GM21723 (cell line): ENCODE results near the gene HMX3.
"Not testable (repeated sequence)": the region's sequence is repeated elsewhere in the genome, so short reads cannot be mapped to it uniquely, and the experiment has no call there.

Source experiments
- ATAC-seq: cut with Tn5 transposase; IDR thresholded peaks from one replicate; pipeline ENCODE4 v1.9.1; 2021; ENCODE audit warnings: mild to moderate bottlenecking, moderate library complexity; ENCODE audit not compliant: unreplicated experiment

The HMX3 gene

DNA sequence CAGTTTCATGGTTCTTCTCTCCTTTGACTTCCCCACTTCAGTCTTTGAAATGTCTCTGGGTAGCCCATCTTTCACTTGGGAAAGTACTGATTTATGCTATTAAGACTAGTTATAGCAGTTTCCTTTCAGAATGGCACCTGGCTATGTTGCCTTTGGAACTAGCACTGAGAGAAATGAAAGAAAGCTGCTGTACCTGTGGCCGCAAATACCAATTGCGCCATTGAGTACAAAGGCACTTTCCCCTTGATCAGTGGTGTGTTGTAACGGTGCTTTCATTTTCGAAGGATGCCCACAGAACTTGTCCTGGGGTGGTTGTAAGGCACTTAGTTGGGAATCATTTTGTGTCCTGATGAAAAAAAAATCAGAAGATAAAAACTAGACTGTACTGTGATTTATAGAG is 35.2 kb downstream of the HMX3 start:
- no peak for ATAC-seq

DNA sequence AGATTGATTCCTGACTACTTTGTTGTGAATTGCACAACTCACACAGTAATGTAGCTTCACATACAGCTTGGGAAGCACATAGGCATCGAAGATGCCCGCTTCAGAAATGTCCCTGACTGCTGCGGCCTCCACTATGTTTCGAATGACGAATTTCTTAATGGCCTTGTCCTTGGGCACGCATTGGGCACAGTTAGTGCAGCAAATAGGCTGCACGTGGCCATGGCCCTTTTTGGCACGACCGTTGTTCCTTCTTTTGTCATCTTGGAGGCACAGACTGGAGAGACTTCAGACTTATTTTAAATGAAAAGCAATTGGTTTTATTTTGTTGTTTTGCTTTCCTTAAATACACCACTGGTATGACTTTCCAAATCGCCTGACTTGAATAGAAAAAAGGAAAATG is 35.8 kb downstream of the HMX3 start:
- not testable (repeated sequence) for ATAC-seq

DNA sequence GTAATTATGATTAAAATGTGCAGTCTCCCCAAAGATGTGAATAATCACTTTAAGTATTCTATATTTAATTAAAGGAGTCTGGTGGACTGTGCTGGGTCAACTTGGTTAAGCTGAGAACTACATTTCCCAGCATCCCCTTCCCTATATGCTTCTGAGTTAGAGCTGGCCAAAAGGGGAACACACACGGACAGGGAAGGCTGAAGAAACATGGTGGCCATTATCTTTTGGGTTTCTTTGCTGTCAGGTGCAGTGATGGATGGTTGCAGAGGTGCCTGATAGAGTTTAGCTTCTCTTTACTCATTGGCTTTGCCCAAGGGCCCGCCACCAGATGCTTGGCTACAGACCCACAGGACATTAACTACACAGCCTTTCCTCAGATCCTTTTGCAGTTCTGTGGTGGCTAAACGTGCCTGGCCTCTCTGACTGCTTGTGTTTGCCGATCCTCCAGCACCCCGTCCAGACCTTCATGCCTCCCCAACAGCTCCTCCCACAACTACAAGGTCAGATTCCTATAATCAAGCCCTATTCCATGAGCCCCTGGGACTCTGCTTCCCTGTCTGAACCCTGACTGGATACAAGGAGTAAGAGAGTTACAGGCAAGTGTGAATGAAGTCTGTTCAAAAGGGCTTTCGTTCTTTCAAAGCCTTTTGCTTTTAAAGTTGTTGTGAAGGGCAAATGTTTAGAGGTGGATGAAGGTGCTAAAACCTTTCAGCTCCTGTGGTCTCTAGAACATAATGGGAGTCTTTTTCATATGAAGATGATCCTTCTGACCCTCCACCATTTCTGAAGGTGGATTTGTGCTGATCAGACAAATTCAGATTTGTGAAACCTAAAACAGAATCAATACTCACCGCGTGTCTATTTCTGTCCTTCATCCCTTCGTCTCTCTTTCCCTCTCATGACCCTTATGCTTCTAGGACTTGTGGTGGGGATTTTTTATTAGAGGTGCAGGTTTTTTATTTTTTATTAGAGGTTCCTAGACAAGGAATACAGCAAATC is 39.9 kb downstream of the HMX3 start:
- no peak for ATAC-seq

DNA sequence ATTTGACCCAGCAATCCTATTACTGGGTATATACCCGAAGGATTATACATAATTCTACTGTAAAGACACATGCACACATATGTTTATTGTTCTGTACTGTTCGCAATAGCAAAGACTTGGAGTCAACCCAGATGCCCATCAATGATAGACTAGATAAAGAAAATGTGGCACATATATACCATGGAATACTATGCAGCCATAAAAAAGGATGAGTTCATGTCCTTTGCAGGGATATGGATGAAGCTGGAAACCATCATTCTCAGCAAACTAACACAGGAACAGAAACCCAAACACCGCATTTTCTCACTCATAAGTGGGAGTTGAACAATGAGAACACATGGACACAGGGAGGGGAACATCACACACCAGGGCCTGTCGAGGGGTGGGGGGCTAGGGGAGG is 42.6 kb downstream of the HMX3 start:
- not testable (repeated sequence) for ATAC-seq

DNA sequence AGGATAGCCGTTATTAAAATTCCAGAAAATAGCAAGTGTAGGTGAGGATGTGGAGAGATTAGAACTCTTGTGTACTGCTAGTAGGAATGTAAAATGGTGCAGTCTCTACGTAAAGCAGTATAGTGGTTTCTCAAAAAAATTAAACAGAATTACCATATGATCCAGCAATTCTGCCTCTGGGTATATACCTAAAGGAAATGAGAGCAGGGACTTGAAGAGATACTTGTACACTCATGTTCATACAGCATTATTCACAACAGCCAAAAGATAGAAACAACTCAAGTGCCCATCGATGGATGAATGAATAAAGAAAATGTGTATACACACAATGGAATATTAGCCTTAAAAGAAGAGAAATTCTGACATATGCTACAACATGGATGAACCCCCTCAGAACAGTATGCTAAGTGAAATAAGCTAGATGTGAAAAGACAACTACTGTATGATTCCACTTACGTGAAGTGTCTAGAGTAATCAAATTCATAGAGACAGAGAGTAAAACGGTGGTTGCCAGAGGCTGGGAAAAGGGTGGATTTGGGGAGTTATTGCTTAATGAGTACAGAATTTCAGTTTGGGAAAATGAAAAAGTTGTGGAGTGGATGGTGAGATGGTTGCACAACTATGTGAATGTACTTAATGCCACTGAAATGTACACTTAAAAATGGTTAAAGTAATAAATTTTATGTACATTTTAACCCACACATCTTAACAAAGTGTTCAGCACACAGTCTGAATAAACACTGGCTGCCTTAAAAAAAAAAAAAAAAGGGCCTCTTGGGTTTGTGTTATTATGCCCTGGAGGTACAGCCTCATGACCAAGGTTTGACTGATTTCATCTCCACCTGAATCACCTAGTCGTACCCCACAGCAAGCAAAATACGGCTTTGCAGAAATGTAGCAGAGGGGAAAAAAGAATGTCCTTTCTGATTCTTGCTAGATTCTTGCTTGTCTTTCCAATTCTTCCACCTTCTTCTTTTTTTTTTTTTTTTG is 44.6 kb downstream of the HMX3 start:
- ATAC-seq: no peak

DNA sequence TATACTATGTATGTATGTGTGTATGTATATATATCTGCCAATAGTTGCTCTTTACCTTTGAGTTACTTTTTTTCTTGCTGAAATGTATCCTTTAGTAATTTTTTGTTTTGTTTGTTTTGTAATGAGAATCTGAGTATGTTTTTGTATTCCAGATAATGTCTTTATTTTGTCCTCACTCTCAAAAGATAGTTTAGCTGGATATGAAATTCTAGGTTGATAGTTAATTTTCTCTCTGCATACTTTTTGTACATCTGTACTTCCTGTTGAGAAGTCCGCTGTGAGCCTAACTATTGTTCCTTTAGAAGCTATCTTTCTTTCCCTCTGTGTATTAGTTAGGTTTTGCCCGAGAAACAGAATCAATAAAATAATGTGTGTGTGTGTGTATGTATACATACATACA is 48.0 kb downstream of the HMX3 start:
- no peak for ATAC-seq

DNA sequence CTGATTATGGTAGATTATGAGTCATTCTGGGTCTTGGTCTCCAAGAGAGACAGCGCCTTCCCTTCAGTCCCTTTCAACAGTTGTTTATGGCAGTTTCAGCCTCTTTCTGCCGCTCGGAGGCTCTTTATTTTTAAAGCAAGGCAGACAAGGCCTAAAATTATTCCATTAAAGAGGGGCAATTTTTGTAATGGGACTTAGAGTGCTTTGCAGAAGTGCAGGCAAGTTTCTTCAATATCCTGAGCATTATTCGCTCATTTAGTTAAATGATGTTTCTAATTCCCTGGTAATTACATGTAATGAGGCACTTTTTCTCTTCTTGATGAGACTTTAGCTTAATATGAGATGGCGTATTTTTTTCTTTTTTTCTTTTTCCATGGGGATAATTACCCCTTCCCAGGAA is 52.0 kb downstream of the HMX3 start:
- ATAC-seq: no peak
